GM19395 (cell line): Measurements from ENCODE around the gene CSNK1A1.
"Not testable (repeated sequence)": the region's sequence is repeated elsewhere in the genome, so short reads cannot be mapped to it uniquely, and the experiment has no call there.

Experiments
- ATAC-seq: cut with Tn5 transposase; IDR thresholded peaks from one replicate; pipeline ENCODE4 v1.9.1; 2021; ENCODE audit warnings: mild to moderate bottlenecking, moderate library complexity; ENCODE audit not compliant: unreplicated experiment

Gene CSNK1A1

DNA sequence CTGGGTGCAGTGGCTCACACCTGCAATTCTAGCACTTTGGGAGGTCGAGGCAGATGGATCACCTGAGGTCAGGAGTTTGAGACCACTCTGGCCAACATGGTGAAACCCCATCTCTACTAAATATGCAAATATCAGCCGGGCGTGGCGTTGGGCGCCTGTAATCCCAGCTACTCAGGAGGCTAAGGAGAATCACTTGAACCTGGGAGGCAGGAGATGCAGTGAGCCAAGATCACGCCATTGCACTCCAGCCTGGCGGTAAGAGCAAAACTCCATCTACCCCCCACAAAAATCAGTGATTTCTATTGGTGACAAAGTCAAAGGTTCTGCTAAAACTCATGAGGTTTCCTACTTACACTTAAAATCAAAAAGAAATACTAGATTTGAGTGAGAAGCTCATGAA is 18.8 kb downstream of the CSNK1A1 start:
- ATAC-seq = no peak

DNA sequence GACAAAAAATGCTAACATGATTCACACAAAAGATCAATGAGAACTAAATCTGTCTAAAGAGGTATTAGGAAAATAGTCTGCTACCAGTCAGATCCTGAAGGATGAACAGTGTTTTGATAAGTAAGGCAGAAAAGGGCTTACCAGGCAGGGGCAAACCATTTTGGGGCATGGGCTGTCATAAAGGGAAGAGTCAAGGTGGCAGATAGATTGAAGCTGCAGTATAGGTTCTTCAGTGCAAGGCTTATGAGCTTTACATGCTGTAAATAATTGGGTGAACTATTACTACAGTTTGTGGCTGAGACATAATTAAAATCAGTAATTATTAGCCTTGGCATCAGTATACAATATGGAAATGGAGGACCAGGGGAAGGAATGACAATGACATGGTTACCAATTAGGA is 21.8 kb downstream of the CSNK1A1 start:
- ATAC-seq = no peak

DNA sequence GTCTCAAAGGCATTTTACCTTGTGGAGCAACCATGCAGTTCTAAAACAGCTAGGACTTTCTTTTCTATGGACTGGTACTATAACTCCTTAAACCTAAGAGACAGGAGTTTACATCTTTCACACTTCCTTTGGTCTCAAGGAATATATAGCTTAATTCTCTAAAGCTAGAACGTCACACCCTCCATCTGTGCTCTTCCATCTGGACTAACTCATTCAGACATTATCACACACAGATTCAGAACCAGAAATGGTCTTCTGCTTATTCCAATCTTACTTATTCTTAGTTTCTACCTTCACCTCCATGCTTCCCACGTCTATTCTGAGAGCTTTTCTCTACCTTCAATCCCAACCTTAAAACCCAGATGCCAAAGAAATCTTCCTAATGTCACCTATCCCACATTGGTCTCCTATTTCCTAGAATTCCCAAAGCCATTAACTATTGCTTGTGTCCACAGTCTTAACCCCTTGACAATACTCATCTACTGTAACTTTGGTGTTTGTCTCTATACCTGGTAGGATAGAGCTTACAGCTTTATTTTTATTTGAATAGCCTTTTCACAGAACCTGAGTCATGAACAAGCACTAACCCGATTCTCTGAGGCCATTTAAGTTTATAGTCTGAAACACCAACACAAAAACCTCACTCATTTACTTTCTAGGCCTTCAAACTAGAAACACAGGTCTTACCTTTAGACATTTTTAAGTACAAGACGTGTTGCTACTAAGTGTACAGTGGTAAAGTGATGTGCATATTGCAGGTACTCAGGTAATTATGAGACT is 22.8 kb downstream of the CSNK1A1 start:
- ATAC-seq = no peak

DNA sequence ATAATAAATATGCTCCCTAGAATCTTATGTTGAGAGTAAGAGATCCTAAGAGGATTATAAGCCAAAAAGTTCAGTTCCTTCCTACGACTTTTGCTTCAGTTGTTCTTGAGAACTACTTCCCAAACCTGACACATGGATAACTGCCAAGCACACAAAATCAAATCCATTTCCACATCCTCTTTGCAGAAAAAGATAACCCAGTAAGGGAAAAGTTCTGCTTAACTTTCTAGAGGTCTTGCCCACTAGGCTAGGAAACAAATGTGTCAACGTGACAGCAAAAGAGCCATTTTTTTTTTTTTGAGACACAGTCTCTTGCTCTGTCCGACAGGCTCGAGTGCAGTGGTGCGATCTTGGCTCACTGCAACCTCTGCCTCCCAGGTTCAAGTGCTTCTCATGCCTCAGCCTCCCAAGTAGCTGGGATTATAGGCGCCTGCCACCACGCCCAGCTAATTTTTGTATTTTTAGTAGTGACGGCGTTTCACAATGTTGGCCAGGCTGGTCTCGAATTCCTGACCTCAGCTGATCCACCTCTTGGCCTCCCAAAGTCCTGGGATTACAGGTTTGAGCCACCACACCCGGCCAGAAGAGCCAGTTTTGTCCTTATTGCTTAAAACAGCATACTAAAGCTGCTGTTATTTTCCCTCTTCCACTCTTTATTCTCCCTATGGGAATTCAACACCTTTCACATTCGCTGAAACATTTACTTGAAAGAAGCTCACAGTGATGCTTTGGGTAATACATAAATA is 24.2 kb downstream of the CSNK1A1 start:
- no peak for ATAC-seq

DNA sequence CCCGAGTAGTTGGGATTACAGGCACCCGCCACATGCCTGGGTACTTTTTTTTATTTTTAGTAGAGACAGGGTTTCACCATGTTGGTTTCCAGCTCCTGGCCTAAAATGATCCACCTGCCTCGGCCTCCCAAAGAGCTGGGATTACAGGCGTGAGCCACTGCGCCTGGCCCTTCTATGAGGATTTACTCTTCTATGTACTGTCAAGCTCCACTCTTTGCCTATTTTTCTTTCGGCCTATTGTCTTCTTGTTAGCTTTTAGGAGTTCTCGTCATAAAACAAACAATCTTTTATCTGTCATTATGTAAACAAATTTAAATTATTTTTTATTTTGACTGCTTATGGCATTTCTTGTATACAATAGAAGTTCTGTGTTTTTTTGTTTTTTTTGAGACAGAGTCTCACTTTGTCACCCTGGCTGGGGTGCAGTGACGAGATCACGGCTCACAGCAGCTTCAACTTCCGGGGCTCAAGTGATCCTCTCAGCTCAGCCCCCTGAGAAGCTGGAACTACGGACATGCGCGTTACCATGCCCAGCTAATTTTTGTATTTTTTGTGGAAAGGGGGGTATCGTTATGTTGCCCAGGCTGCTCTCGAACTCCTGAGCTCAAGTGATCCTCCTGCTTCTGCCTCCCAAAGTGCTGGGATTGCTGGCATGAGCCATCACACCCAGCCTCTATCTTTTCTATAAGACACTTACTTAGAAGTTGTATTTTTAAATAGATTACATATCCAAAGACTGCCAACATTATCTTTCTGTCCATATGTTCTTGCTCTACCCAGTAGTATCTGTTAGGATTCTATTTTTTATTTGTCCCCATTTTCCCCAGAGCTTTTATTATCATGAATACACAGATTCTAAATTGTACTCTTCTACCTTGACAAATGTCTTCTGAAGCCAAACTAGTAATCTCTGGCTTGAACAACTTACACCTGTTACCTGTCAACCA is 29.2 kb downstream of the CSNK1A1 start:
- no peak for ATAC-seq

DNA sequence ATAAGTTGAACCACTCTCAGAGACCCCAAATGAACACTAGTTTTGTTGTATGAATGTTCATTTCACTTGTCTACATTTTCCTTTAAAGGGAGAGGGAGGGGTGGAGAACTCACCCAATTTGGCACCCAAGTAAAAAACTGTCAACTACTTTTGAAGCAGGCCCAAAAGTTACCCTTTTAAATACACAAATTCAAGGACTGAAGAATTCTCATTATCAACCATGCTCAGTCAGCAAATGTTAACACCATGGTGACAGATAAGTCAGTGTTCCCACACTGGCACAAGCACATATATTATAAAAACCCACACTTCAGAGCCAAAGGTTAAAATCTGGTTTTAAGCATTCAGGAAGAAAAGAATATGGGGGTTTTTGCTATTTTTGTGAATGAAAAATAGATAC is 31.6 kb downstream of the CSNK1A1 start:
- no peak for ATAC-seq

DNA sequence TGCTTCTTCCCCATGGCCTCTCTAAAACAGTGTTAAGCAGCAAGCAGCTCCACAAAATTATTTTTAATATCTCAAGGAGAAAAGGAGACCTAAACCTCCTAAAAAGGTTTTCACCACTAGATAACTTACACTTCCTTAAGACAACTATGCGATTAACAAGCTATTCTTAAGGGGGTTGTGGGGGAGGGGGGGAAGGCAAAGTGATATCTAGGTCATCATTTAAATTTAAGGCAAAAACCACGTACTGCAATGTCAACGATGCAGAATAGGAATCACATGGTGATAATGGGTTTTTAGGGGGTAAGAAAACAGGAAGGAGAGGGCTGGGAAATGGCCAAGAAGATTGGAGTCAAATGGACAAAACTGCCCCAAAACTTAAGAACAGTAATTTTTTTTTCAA is 32.6 kb downstream of the CSNK1A1 start:
- no peak for ATAC-seq

DNA sequence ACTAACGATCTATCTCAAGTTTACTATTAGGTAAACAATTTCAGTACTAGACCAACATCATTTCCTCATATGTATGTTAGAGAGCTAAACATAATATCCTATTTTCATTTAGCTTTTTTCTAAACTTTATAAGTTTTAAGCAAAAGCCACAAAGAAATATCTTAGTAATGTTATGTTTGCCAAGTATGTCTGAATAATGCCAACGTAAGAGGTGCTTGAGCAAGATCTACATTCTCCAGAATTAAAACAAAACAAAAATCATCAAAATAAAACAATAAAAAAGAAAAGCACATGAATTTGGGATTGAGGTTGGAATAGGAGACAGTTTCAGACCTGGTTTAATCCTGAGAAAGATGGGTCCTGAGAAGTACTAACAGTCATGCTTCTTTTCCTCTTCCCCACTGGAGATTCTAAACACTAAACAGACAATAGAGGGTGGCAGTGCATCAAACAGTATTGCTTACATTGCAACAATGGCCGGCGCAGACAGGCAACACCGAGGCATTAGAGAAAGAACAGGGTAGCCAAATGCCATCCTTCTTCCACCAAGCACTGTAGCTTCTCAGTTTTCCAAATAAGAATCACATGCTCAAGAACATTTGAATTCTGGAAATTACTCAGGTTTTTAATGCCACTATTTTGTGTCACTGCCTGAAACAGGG is 33.6 kb downstream of the CSNK1A1 start:
- no peak for ATAC-seq

DNA sequence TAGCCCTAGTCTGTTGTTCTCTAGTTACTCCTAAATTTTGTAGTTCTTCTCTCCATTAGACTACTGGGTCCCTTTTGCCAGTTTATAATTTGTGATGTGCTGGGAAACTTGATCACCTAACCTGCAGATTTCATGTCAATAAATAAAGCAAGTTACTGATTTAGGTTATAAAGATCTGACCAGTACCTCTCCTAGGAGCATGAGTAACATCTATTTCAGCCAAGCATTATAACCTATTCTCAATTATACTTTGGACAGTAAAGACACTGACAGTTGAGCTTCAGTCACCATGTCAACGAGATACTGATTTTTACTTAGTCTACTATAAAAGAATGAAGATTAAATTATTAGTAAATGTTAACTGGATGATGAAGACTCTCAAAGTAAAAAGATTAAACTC is 36.7 kb downstream of the CSNK1A1 start:
- no peak for ATAC-seq

DNA sequence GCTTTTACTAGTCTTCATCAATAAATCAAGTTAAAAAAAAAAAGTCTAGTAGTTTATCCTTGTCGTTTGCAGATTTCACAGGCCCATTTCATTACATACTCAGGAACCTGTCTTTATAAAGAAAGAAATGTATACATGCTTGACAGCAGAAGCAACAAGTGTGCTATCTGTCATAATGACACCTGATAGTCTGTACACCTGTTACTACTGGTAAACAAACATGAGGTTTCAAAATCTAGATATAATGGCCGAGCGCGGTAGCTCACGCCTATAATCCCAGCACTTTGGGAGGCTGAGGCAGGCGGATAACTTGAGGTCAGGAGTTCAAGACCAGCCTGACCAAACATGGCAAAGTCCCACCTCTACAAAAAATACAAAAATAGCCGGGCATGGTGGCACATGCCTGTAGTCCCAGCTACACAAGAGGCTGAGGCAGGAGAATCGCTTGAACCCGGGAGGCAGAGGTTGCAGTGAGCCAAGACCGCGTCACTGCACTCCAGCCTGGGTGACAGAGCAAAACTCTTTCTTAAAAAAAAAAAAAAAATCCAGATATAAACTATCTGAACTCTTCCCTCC is 37.8 kb downstream of the CSNK1A1 start:
- not testable (repeated sequence) for ATAC-seq

DNA sequence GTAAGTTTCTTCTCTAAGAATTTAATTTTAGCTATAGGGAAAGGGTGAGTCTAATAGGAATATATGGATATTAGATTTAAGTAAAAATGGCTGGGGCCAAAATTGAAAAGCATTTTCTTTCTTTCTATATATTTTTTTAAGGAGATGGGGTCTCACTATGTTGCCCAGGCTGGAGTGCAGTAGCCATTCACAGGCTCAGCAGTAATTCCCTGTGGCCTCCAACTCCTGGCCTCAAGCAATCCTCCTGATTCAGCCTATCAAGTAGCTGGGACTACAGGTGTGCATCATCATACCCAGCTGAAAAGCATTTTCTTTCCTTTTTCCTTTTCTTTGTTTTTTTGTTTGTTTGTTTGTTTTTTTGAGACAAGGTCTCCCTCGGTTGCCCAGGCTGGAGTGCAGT is 41.1 kb downstream of the CSNK1A1 start:
- ATAC-seq = no peak

DNA sequence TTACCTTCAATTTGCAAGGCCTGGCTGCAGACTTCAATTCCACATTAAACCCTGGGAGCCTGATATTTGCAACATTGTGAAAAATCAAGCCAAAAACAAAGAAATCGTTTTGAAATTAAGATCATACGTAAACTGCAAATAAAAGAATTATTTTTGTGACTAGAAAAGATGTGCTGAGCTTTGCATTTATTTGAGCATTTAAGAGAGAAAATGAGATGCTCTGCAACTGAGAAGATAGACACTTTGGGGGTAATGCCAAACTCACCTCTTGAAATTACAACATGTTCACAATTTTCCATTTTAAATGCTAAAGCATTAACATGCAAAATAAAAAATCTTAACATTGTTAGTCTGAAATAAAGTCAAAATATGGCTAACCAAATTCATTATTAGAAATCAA is 46.6 kb downstream of the CSNK1A1 start:
- ATAC-seq = no peak

DNA sequence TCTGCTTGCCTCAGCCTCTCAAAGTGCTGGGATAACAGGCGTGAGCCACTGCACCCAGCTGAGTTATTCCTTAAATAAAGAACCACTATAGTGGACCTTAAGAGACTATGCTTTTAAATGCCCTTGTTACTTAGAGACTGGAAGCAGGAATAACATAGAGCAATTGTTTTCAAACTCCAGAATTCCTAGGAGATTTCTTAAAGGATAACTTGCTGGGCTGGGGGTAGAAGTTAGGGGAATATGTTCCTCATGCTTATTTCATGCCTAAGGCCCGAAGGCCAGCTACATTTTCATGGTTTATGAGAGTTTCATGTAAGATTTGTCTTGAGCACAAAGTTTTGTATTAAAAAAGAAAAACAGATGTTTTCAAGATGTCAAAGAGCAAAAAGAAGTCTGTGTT is 48.2 kb downstream of the CSNK1A1 start:
- no peak for ATAC-seq

DNA sequence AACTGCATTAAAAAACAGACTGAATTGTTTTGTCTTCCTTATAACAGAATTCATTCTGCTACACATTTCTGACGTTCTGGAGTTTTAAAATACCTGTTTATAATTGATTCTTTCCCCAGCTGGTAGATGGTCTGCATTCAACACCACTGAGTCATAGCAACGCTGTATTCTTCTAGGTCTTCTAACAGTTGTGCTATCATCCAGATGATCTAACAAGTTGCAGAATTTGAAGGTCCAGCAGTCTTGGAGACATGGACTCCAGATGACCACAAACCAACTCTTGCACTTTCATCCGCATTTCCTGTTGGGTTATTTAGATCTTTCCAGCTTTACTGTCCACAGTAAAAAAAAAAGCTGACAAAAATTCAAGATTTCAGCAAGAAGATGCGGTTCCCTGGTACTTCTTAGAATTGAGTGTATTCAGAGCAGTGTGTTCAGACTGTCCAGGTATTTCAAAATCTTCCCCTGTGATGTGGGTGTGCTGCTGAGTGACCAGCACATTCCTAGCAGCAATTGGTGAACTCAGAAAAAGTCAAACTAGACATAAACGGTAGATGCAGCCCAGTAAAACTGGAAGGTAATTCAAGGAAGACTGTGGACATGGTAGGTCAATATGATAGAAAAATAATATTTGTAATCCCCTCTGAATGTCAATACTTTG is 50.2 kb downstream of the CSNK1A1 start:
- no peak for ATAC-seq

DNA sequence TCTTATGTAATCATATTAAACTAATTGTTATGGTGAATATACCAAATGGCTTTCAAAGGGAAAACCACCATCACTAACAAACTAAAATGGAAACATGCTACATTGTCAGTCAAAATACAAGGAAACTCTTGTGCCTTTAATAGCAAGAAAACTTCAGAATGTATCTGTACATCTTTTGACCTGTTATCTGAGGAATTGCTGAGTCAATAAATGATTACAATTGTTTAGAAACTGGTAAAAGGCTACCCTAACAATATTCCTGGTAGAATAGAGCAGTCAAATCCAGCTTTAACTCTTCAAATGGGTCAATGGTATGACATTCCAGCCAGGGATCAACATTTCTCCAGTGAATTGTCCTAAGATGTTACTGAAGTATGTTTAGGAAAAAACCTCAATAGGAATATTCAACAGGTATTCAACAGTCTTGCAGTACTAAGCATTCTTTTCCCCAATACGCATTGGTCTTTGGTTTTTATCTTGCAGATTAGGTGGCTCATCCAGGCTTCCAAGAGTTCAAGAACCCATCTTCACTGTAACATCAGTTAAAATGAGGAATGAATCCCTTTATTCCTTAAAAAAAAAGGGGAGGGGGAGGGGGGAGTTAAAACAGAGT is 52.4 kb downstream of the CSNK1A1 start:
- no peak for ATAC-seq

DNA sequence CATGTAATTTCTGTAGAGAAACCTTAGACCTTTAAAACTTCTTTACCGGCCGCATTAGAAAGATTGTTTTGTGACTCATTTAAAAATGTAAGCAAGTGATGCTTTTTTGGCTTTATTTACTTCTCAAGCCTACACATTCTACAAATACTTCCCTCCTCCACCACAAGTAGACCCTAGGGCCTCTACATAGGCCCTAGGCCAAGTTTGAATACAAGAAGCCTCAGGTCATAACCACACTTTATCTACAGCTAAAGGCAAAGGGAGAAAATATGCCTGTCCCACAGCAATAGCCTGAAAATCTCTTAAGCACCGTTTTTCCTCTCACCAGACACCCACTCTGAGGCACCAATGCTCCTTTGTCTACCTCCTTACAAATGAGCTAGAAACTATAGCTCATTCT is 53.9 kb downstream of the CSNK1A1 start:
- ATAC-seq = no peak

DNA sequence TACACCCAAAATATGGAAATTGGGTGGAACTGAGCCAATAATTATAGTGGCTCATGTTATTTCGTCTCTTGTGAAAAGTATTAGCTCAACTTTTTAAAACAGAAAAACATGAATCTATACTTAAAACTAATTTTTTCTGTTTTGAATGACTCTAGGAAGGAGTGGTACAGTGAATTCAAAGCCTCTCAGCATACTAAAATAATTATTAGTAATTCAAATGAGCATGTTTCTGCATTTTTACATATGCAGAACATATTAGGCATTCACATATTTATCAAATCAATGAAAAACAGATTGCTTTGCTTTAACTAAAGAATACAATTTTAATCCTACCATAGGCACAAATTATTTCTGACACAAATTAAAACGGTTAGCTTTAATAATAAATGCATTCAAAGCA is 54.3 kb downstream of the CSNK1A1 start:
- ATAC-seq = no peak

DNA sequence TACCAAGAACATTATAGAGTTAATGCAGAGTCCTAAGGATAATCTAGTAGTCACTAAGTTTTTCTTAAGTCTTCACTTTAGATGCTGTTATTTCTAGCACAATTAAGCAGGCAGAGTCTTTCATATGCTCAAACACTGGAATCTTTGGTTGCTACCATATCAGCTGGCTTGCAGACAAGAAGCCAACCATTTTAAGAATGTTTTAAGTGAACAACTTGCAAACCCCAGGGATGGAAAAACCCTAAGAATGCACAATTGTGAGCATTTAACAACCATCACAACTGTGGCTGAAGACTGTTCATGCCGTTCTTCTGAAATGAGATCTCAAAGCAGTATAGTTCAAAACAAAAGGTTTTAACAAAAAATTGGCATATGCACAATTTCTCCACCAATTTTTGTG is 55.1 kb downstream of the CSNK1A1 start:
- ATAC-seq = no peak

DNA sequence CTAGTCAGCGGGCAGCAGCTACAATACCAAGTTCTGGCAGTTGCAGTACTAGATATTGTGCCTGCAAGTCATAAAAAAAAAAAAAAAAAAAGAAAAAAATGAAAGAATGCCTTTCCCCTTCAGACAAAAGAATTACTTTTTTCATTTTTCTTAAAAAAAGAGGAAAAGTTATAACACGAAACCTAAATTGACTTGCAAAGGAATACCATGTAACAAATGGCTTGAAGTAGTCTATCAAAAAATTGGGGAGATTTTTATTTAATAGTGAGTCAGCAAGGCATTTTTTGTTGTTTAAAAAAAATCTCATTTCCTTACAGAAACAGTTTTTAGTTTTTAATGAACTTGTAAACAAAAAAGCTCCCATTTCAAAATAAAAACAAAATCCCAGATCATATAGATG is 55.6 kb downstream of the CSNK1A1 start:
- no peak for ATAC-seq

DNA sequence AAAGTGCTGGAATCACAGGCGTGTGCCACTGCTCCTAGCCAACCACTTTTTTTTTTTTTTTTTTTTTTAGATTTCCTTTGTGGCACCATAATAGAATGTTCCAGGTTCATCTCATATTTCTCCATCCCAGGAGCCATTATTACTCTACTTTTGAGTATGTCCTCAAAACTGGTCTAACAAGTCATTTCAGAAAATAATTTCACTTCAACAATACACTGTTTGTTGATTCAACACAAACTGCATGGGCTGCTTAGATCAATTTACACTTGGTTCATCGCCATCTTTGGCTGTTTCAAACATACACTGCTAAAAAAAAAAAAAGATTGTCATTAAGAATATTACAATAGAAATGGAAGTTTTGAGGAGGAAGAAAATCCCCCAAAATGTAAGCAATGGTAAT is 57.9 kb downstream of the CSNK1A1 start:
- ATAC-seq = no peak
